GM23248 (cell line): ENCODE measurements around the gene NR2F2. TPM values are rescaled to one million over a fixed set of nuclear protein-coding genes. Genes with fewer than 3 reads are reported as not detected.

Source experiments
- DNase-seq: peaks from one replicate; pipeline ENCODE4 v3.0.0-alpha.2; 2015
- H2AFZ ChIP-seq: fragments of 200-600 bp; sonication (generic); 2 replicates; pipeline ENCODE4 v1.6.1; 2016; ENCODE audit warnings: antibody characterized with exemption
- H3F3A ChIP-seq: fragments of 200-600 bp; sonication (generic); 2 replicates; pipeline ENCODE4 v1.6.1; 2016; ENCODE audit warnings: mild to moderate bottlenecking, antibody characterized with exemption, mixed run types; ENCODE audit not compliant: insufficient read depth
- H3K27ac ChIP-seq: fragments of 200-600 bp; sonication (generic); 2 replicates; pipeline ENCODE4 v1.5.1; 2016; ENCODE audit warnings: mild to moderate bottlenecking
- H3K27me3 ChIP-seq: fragments of 200-600 bp; sonication (generic); replicated peaks from 2 replicates; pipeline ENCODE4 v1.6.1; 2016; ENCODE audit warnings: mild to moderate bottlenecking; ENCODE audit not compliant: insufficient read depth
- H3K36me3 ChIP-seq: fragments of 200-600 bp; sonication (generic); 2 replicates; pipeline ENCODE4 v1.6.1; 2016; ENCODE audit warnings: low read depth, mild to moderate bottlenecking
- H3K4me1 ChIP-seq: fragments of 200-600 bp; sonication (generic); 2 replicates; pipeline ENCODE4 v1.6.1; 2016; ENCODE audit warnings: mild to moderate bottlenecking; ENCODE audit not compliant: insufficient read depth
- H3K4me2 ChIP-seq: fragments of 200-600 bp; sonication (generic); one replicate; pipeline ENCODE4 v1.6.1; 2016; ENCODE audit warnings: mild to moderate bottlenecking; ENCODE audit not compliant: unreplicated experiment
- H3K4me3 ChIP-seq: fragments of 200-600 bp; sonication (generic); 2 replicates; pipeline ENCODE4 v1.5.1; 2016; ENCODE audit warnings: mild to moderate bottlenecking
- H3K79me2 ChIP-seq: fragments of 200-600 bp; sonication (generic); 2 replicates; pipeline ENCODE4 v1.6.1; 2016; ENCODE audit warnings: mild to moderate bottlenecking; ENCODE audit not compliant: insufficient read depth
- H3K9ac ChIP-seq: fragments of 200-600 bp; sonication (generic); 2 replicates; pipeline ENCODE4 v1.6.1; 2016; ENCODE audit warnings: mild to moderate bottlenecking
- H3K9me2 ChIP-seq: fragments of 200-600 bp; sonication (generic); 2 replicates; pipeline ENCODE4 v1.6.1; 2016; ENCODE audit warnings: mixed run types, mild to moderate bottlenecking, moderate library complexity; ENCODE audit not compliant: insufficient read depth
- H3K9me3 ChIP-seq: fragments of 200-600 bp; sonication (generic); one replicate; pipeline ENCODE4 v1.6.1; 2017; ENCODE audit warnings: low read depth
- H4K20me1 ChIP-seq: fragments of 200-600 bp; sonication (generic); 2 replicates; pipeline ENCODE4 v1.6.0; 2016; ENCODE audit not compliant: insufficient read depth
- EZH2 ChIP-seq: fragments of 200-600 bp; sonication (generic); IDR thresholded peaks from 2 replicates; pipeline ENCODE4 v1.6.1; 2018; ENCODE audit warnings: antibody characterized with exemption, mild to moderate bottlenecking; ENCODE audit not compliant: insufficient read depth, poor library complexity, severe bottlenecking
- EZH2phosphoT487 ChIP-seq: fragments of 200-600 bp; sonication (generic); IDR thresholded peaks from 2 replicates; pipeline ENCODE4 v1.6.1; 2018; ENCODE audit warnings: antibody characterized with exemption, moderate library complexity, mild to moderate bottlenecking, low read depth; ENCODE audit not compliant: insufficient read depth
- WGBS, 2 experiments: methylation state at CpG; one replicate each; pipeline ENCODE4 v1.1.6; 2015 to 2017; ENCODE audit warnings: low lambda C conversion rate in 2 of 2, low coverage in 1 of 2; ENCODE audit errors: missing lambda C conversion rate in 2 of 2; 5-methylcytosine and 5-hydroxymethylcytosine counted together
- in situ Hi-C: fragments of 300-500 bp; cut with MboI; formaldehyde crosslinking; loops from 2 replicates; pipeline ENCODE4 v1.15.0; 2020
- polyA plus RNA-seq: library from polyadenylated mRNA; unstranded; fragments of >200 nt; fragmentation: Nextera tagmentation; extraction: Ambion mirVana; gene quantifications from 2 replicates; pipeline ENCODE4 v1.2.1, GENCODE V29; 2016
- total RNA-seq: library from RNA; depleted of rRNA; stranded (reverse); fragments of >200 nt; shearing (Covaris generic); gene quantifications from 2 replicates; pipeline ENCODE4 v1.2.3, GENCODE V29; 2014

The NR2F2 gene
- total and polyA plus RNA-seq, 2 experiments from 2014 or later = 5.9 to 23.8 TPM

DNA sequence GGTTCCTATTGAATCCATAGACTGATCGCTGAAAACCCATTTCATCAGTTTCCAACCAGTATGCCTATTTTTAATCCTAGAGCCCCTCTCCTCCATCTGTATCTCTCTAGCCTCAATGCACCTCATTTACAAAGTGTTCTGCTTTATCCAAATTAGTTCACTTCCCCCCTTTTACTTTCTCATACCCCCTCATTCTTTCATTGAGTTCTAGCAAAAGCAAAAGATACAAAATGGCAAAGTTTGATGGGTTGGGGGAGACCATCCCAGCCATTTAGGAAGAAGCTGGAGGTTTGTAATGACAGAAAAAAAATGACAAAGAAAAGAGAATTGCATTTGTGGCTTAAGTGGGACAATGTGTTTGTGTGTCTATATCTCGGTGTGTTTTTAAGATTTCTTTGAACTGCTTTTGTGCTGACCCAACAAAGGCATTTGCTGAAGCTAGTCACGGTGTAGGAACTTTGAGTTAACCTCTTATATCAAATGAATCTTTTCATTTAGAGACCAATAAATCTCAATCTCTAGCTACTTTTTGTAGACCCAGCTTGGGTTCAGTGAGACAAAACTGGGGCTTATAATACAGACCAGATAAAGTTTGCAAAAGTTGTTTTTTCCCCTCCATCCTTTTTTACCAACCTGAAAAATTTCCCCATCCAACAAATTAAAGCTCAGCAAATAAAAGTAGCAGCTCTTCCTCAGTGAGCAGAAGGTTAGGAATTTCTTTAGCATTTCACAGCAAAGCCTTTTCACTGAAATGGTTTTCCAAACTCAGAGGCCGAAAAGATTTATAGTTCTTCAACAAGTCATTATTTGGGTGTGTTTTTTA lies 18.7 kb downstream of the NR2F2 start:
- peaks cover 47% of the 10 kb centered on the region for H3K4me1 ChIP-seq
- no peak for DNase-seq
- peaks cover 76% of the 10 kb centered on the region for H3K79me2 ChIP-seq
- peak overlapping the region; percentile 56 for H2AFZ ChIP-seq
- peak overlapping the region; percentile 34 for H3K4me2 ChIP-seq
- no peaks in the 10 kb centered on the region for H3K36me3 ChIP-seq
- no peaks in the 10 kb centered on the region for H3K9me3 ChIP-seq
- peak overlapping the region; percentile 36 for H3K9ac ChIP-seq
- H4K20me1 ChIP-seq = no peaks in the 10 kb centered on the region
- no peak overlapping the region for H3K4me3 ChIP-seq
- H3K27me3 ChIP-seq = no peaks in the 10 kb centered on the region
- 64 to 71% methylated on average over 4 of the region's 4 CpGs for WGBS, 2 experiments
- in situ Hi-C loops = loop anchor here (10.0 kb wide), 2 partner anchors 1084 to 1314 kb away; no protein-coding TSS in a partner anchor
- H3F3A ChIP-seq = peaks cover 42% of the 10 kb centered on the region
- H3K27ac ChIP-seq = peak overlapping the region; percentile 38
- TF ChIP-seq EZH2 (no peak), EZH2phosphoT487 (no peak)
- no peaks in the 10 kb centered on the region for H3K9me2 ChIP-seq

DNA sequence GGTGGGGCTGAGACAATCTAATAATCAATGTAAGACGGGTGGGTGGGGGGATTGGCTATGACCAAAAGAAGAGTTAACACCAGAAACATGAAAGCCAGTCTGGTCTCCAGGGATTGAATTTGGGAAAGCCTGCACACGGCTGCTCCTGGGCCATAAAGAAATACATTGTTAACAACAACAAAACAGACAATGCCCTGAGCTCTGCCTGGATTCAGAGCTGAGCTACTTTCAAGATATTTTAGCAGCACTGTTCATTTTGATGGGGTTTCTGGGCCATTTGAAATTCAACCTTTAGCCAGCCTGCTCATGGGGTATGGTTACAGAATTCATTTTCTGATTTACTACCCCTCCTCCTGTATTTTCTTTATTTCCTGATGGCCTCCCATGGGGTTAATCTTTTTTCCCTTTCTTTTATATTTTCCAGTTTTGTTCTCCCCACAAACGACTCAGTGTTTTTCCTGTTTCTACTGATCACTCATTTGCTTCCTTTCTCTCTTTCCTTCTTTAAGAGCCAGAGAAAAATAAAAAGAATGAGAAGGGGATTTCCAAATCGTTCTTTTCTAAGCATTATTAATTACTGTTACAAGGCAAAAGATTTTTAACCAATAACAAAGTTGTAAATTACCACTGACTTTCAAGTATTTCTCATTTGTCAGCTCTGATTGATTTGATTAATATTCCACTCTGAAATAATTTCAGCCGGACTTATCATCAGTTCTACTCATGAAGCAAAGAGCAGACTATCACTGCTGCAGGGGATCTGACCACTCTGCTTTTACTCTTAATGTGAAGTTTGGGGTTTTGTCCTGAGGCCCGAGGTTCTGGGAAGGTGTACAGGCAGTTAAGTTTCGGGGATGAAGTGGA lies 19.6 kb downstream of the NR2F2 start:
- H3K9me3 ChIP-seq = no peaks in the 10 kb centered on the region
- peaks cover 47% of the 10 kb centered on the region for H3F3A ChIP-seq
- H3K4me3 ChIP-seq = no peak overlapping the region
- H3K4me2 ChIP-seq = peak overlapping the region; percentile 34
- H3K36me3 ChIP-seq = no peaks in the 10 kb centered on the region
- H3K4me1 ChIP-seq = peaks cover 41% of the 10 kb centered on the region
- in situ Hi-C loops = loop anchor here (10.0 to 25.0 kb wide), 4 partner anchors 887 to 1688 kb away; no protein-coding TSS in a partner anchor
- DNase-seq = no peak
- no peaks in the 10 kb centered on the region for H4K20me1 ChIP-seq
- 52 to 54% methylated on average over 7 of the region's 7 CpGs for WGBS, 2 experiments
- no peaks in the 10 kb centered on the region for H3K27me3 ChIP-seq
- H2AFZ ChIP-seq = peak overlapping the region; percentile 56
- H3K9ac ChIP-seq = peak overlapping the region; percentile 36
- peak overlapping the region; percentile 38 for H3K27ac ChIP-seq
- H3K79me2 ChIP-seq = peaks cover 67% of the 10 kb centered on the region
- no peak for TF ChIP-seq EZH2
- no peak for TF ChIP-seq EZH2phosphoT487
- no peaks in the 10 kb centered on the region for H3K9me2 ChIP-seq

DNA sequence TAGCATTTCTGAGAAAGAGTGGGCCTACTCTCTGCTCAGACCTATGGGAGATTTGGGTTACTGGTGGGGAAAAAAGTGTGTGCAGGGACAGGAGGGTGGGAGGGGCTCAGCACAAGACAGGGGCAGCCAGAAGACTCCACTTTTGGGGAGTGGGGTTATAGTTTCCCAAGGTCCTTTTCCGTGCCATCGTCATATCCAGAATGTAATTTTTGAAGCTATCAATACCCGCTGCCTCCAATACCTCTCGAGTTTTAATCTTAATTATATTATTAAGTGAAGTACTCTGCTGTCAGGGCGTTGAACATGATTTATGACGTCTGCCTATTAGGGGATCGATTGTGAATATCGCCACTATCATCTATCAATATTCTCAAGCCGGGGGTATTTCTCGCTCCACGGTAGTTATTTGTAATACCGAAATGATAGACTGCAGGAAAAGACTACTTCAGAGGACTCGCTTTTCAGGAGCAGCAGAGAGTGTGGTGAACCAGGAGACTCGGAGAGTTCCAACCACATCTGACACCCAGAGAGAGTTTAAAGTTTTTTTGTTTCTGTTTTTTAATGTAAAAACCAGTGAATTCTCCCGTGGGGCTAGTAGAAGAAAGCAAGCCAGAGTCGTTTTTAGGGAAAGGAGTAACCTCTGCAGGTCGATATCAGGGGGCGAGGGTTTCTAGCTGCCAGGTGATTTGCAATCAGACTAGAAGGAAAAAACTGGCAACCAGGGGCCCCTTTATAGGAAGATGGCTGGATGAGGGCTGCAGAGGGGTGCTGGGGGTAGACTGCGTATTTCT lies 20.6 kb downstream of the NR2F2 start:
- H3K27me3 ChIP-seq = no peaks in the 10 kb centered on the region
- no peak for TF ChIP-seq EZH2phosphoT487
- no peak for TF ChIP-seq EZH2
- 94 to 95% methylated on average over 19 of the region's 19 CpGs for WGBS, 2 experiments
- in situ Hi-C loops = loop anchor here (25.0 kb wide), 2 partner anchors 886 to 1689 kb away; no protein-coding TSS in a partner anchor
- H3K27ac ChIP-seq = no peak overlapping the region
- H3K79me2 ChIP-seq = peaks cover 66% of the 10 kb centered on the region
- no peaks in the 10 kb centered on the region for H3K9me3 ChIP-seq
- no peaks in the 10 kb centered on the region for H4K20me1 ChIP-seq
- no peak overlapping the region for H2AFZ ChIP-seq
- H3K36me3 ChIP-seq = no peaks in the 10 kb centered on the region
- peaks cover 45% of the 10 kb centered on the region for H3K4me1 ChIP-seq
- no peak overlapping the region; the same call in 1 of the 2 replicates for H3K9ac ChIP-seq
- H3F3A ChIP-seq = peaks cover 43% of the 10 kb centered on the region
- H3K9me2 ChIP-seq = no peaks in the 10 kb centered on the region
- H3K4me2 ChIP-seq = no peak overlapping the region
- no peak overlapping the region for H3K4me3 ChIP-seq
- no peak for DNase-seq
